SK-N-MC (cell line): ENCODE data around the gene ARL11.

ENCODE experiments used
- DNase-seq: peaks from one replicate; pipeline ENCODE4 v3.0.0-alpha.2; 2011; ENCODE audit warnings: low read depth, low spot score
- H3K27ac ChIP-seq: fragments of 200-600 bp; sonication (generic); 2 replicates; pipeline ENCODE4 v1.5.1; 2016; ENCODE audit warnings: mixed run types
- H3K36me3 ChIP-seq: fragments of 200-600 bp; sonication (generic); 2 replicates; pipeline ENCODE4 v1.6.1; 2017; ENCODE audit warnings: antibody characterized with exemption, low read length, mixed read lengths; ENCODE audit not compliant: insufficient read depth
- H3K4me3 ChIP-seq: fragments of 200-600 bp; sonication (generic); 2 replicates; pipeline ENCODE4 v1.5.1; 2016
- H3K9ac ChIP-seq: fragments of 200-600 bp; sonication (generic); 2 replicates; pipeline ENCODE4 v1.8.0; 2017; ENCODE audit warnings: mixed run types, mixed read lengths; ENCODE audit not compliant: insufficient read length
- H3K9me3 ChIP-seq: fragments of 200-600 bp; sonication (generic); 2 replicates; pipeline ENCODE4 v1.6.1; 2017; ENCODE audit warnings: low read depth, mild to moderate bottlenecking, antibody characterized with exemption, low read length, moderate library complexity, mixed read lengths
- EZH2 ChIP-seq: fragments of 200-600 bp; sonication (generic); IDR thresholded peaks from one replicate; pipeline ENCODE4 v1.6.1; 2017; ENCODE audit warnings: antibody characterized with exemption
- FOXP2 ChIP-seq: optimal IDR thresholded peaks from 2 replicates; pipeline ENCODE3; 2011; ENCODE audit warnings: mild to moderate bottlenecking, moderate library complexity; ENCODE audit not compliant: insufficient read depth; ENCODE audit errors: extremely low read length, control extremely low read depth
- POLR2AphosphoS5 ChIP-seq: IDR thresholded peaks from 2 replicates; pipeline ENCODE4 v1.6.1; 2012; ENCODE audit warnings: mild to moderate bottlenecking, low read depth, low read length, borderline replicate concordance

The ARL11 gene

GRCh38 chr13:49670828-49671227 is 42.5 kb downstream of the ARL11 start:
- peaks cover 34% of the 10 kb centered on the region; the same call in 1 of the 2 replicates for H3K36me3 ChIP-seq
- DNase-seq = no peak
- peak overlapping the region; percentile 37 for H3K27ac ChIP-seq

GRCh38 chr13:49676581-49677298 is 48.4 kb downstream of the ARL11 start:
- no peaks in the 10 kb centered on the region for H3K9me3 ChIP-seq
- no peak overlapping the region for H3K27ac ChIP-seq
- no peak overlapping the region for H3K4me3 ChIP-seq
- TF ChIP-seq POLR2AphosphoS5 = no peak
- no peak for TF ChIP-seq EZH2
- DNase-seq = no peak
- H3K36me3 ChIP-seq = peaks cover 43% of the 10 kb centered on the region
- H3K9ac ChIP-seq = no peak overlapping the region

More at GRCh38 chr13:49670828-49671227, 42.5 kb downstream of the ARL11 start:
- H3K4me3 ChIP-seq = no peak overlapping the region
- no peaks in the 10 kb centered on the region for H3K9me3 ChIP-seq
- TF ChIP-seq EZH2 = no peak
- no peak for TF ChIP-seq FOXP2
- no peak for TF ChIP-seq POLR2AphosphoS5
- no peak overlapping the region for H3K9ac ChIP-seq

GRCh38 chr13:49678191-49678914 is 50.0 kb downstream of the ARL11 start:
- TF ChIP-seq POLR2AphosphoS5 = no peak
- TF ChIP-seq FOXP2 = no peak
- TF ChIP-seq EZH2 = no peak
- Histone ChIP-seq H3K9me3 (no peaks in the 10 kb centered on the region), H3K36me3 (peaks cover 43% of the 10 kb centered on the region), H3K9ac (no peak overlapping the region), H3K4me3 (no peak overlapping the region), H3K27ac (no peak overlapping the region)
- no peak for DNase-seq

- peaks cover 46% of the 10 kb centered on the region for H3K36me3 ChIP-seq
- H3K9ac ChIP-seq = no peak overlapping the region
- no peak overlapping the region for H3K27ac ChIP-seq
- H3K4me3 ChIP-seq = no peak overlapping the region
- DNase-seq = no peak
- TF ChIP-seq FOXP2 = no peak
- no peak for TF ChIP-seq POLR2AphosphoS5
- no peak for TF ChIP-seq EZH2
- no peaks in the 10 kb centered on the region for H3K9me3 ChIP-seq
Observed at GRCh38 chr13:49679246-49679645, 50.9 kb downstream of the ARL11 start.

GRCh38 chr13:49681842-49682435 is 53.6 kb downstream of the ARL11 start:
- no peak overlapping the region for H3K27ac ChIP-seq

More at GRCh38 chr13:49681842-49682435, 53.6 kb downstream of the ARL11 start:
- DNase-seq = no peak
- Histone ChIP-seq H3K4me3 (no peak overlapping the region), H3K9ac (no peak overlapping the region), H3K9me3 (no peaks in the 10 kb centered on the region), H3K36me3 (peaks cover 45% of the 10 kb centered on the region)
- TF ChIP-seq EZH2 = no peak
- no peak for TF ChIP-seq POLR2AphosphoS5
- TF ChIP-seq FOXP2 = no peak
